DOHH2 (cell line): ENCODE data around the gene GMDS.

Source experiments
- H3F3A ChIP-seq: fragments of 200-600 bp; sonication (generic), shearing (Covaris generic); 2 replicates; pipeline ENCODE4 v1.6.0; 2016; ENCODE audit warnings: antibody characterized with exemption, mild to moderate bottlenecking; ENCODE audit not compliant: control insufficient read depth, insufficient read depth
- H3K27ac ChIP-seq: fragments of 200-600 bp; sonication (generic); 2 replicates; pipeline ENCODE4 v1.5.1; 2014; ENCODE audit warnings: low read depth, mild to moderate bottlenecking, low read length, moderate library complexity
- H3K27me3 ChIP-seq: fragments of 200-600 bp; sonication (generic); 2 replicates; pipeline ENCODE4 v1.6.1; 2014; ENCODE audit warnings: mild to moderate bottlenecking, low read length, mixed read lengths; ENCODE audit not compliant: control insufficient read depth
- H3K36me3 ChIP-seq: fragments of 200-600 bp; sonication (generic); 2 replicates; pipeline ENCODE4 v1.6.1; 2014; ENCODE audit warnings: mild to moderate bottlenecking, low read length, moderate library complexity, mixed read lengths; ENCODE audit not compliant: control insufficient read depth
- H3K4me1 ChIP-seq: fragments of 200-600 bp; sonication (generic); 2 replicates; pipeline ENCODE4 v1.6.1; 2014; ENCODE audit warnings: mild to moderate bottlenecking, low read length, mixed read lengths; ENCODE audit not compliant: control insufficient read depth
- H3K4me2 ChIP-seq: fragments of 200-600 bp; sonication (generic); 2 replicates; pipeline ENCODE4 v1.6.0; 2014; ENCODE audit warnings: mild to moderate bottlenecking, low read length, moderate library complexity
- H3K4me3 ChIP-seq: fragments of 200-600 bp; sonication (generic); 2 replicates; pipeline ENCODE4 v1.5.1; 2014; ENCODE audit warnings: mild to moderate bottlenecking, low read length, mixed read lengths
- H3K79me2 ChIP-seq: fragments of 200-600 bp; sonication (generic); 2 replicates; pipeline ENCODE4 v1.6.1; 2014; ENCODE audit warnings: mild to moderate bottlenecking, low read length, mixed read lengths; ENCODE audit not compliant: control insufficient read depth
- H3K9me2 ChIP-seq: fragments of 200-600 bp; sonication (generic); replicated peaks from 2 replicates; pipeline ENCODE4 v1.6.1; 2014; ENCODE audit warnings: mild to moderate bottlenecking, low read length, mixed read lengths; ENCODE audit not compliant: control insufficient read depth
- H3K9me3 ChIP-seq: fragments of 200-600 bp; sonication (generic); 2 replicates; pipeline ENCODE4 v1.6.1; 2014; ENCODE audit warnings: antibody characterized with exemption, low read length, mixed read lengths; ENCODE audit not compliant: control insufficient read depth, insufficient read depth
- H4K20me1 ChIP-seq: fragments of 200-600 bp; sonication (generic); 2 replicates; pipeline ENCODE4 v1.6.0; 2014; ENCODE audit warnings: low read depth, mild to moderate bottlenecking, antibody characterized with exemption, low read length, moderate library complexity; ENCODE audit not compliant: control insufficient read depth, insufficient read depth
- EZH2phosphoT487 ChIP-seq: fragments of 200-600 bp; sonication (generic); IDR thresholded peaks from 2 replicates; pipeline ENCODE4 v1.6.1; 2017; ENCODE audit warnings: borderline replicate concordance, mild to moderate bottlenecking, antibody characterized with exemption, low read length, moderate library complexity, mixed read lengths
- TF ChIP-seq, protein P1 (sequence below): fragments of 200-600 bp; sonication (generic); IDR thresholded peaks from one replicate; pipeline ENCODE4 v1.5.1; 2014; ENCODE audit warnings: antibody characterized with exemption, mild to moderate bottlenecking, low read depth, low read length; ENCODE audit not compliant: poor library complexity, severe bottlenecking

The GMDS gene

DNA sequence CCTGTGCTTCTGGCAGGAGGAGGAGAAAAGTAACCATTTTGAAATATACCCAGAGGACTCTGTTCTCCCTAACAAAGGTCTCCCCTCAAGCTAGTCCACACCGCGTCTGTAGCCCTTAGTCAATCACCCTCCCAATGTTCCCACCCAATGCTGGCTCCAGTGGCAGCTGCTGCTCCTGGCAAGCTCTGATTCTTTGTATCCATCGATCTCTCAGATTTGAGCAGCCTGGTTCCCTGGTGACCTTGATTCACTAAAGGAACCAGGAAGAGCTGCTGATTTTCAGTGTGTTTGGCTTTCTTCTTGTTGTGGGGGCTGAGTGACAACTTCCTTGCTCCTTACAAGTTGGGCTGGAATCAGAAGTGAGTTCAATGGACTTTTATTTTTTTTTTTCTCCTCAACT, 567.2 kb downstream of the GMDS start:
- TF ChIP-seq, protein P1, sequence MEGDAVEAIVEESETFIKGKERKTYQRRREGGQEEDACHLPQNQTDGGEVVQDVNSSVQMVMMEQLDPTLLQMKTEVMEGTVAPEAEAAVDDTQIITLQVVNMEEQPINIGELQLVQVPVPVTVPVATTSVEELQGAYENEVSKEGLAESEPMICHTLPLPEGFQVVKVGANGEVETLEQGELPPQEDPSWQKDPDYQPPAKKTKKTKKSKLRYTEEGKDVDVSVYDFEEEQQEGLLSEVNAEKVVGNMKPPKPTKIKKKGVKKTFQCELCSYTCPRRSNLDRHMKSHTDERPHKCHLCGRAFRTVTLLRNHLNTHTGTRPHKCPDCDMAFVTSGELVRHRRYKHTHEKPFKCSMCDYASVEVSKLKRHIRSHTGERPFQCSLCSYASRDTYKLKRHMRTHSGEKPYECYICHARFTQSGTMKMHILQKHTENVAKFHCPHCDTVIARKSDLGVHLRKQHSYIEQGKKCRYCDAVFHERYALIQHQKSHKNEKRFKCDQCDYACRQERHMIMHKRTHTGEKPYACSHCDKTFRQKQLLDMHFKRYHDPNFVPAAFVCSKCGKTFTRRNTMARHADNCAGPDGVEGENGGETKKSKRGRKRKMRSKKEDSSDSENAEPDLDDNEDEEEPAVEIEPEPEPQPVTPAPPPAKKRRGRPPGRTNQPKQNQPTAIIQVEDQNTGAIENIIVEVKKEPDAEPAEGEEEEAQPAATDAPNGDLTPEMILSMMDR: no peak
- no peak for TF ChIP-seq EZH2phosphoT487
- no peaks in the 10 kb centered on the region for H3K9me3 ChIP-seq
- H3K9me2 ChIP-seq: no peaks in the 10 kb centered on the region
- no peaks in the 10 kb centered on the region for H3F3A ChIP-seq
- H3K4me3 ChIP-seq: no peak overlapping the region
- H3K36me3 ChIP-seq: no peaks in the 10 kb centered on the region
- H3K27me3 ChIP-seq: no peaks in the 10 kb centered on the region
- no peaks in the 10 kb centered on the region for H4K20me1 ChIP-seq
- no peaks in the 10 kb centered on the region for H3K4me1 ChIP-seq
- no peak overlapping the region for H3K4me2 ChIP-seq
- no peak overlapping the region for H3K27ac ChIP-seq
- H3K79me2 ChIP-seq: no peaks in the 10 kb centered on the region

DNA sequence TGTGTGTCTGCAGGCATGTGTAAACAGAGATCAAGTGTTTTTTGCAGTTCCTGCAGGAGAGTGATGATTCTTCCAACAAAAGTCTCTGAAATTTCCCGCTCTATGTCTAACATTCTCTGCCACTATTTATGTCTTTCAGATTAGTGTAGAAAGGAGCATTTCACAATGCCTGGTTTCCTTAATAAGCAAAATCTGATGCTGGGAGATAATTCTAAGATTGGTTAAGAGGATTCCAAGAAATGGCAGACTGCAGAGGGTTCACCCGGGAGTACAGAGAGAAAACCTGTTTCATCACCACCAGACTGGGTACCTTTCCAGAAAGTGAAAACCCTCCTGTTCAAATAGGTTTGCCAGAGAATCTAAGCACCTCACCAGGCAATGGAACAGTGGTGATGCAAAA, 573.0 kb downstream of the GMDS start:
- no peak overlapping the region for H3K4me2 ChIP-seq
- H3K9me3 ChIP-seq: no peaks in the 10 kb centered on the region
- H3F3A ChIP-seq: no peaks in the 10 kb centered on the region
- H3K4me3 ChIP-seq: no peak overlapping the region
- no peaks in the 10 kb centered on the region for H3K36me3 ChIP-seq
- no peak overlapping the region for H3K27ac ChIP-seq
- no peaks in the 10 kb centered on the region for H3K9me2 ChIP-seq
- TF ChIP-seq, protein P1: no peak
- no peak for TF ChIP-seq EZH2phosphoT487
- H3K79me2 ChIP-seq: no peaks in the 10 kb centered on the region
- H3K27me3 ChIP-seq: no peaks in the 10 kb centered on the region
- H4K20me1 ChIP-seq: no peaks in the 10 kb centered on the region
- H3K4me1 ChIP-seq: no peaks in the 10 kb centered on the region

DNA sequence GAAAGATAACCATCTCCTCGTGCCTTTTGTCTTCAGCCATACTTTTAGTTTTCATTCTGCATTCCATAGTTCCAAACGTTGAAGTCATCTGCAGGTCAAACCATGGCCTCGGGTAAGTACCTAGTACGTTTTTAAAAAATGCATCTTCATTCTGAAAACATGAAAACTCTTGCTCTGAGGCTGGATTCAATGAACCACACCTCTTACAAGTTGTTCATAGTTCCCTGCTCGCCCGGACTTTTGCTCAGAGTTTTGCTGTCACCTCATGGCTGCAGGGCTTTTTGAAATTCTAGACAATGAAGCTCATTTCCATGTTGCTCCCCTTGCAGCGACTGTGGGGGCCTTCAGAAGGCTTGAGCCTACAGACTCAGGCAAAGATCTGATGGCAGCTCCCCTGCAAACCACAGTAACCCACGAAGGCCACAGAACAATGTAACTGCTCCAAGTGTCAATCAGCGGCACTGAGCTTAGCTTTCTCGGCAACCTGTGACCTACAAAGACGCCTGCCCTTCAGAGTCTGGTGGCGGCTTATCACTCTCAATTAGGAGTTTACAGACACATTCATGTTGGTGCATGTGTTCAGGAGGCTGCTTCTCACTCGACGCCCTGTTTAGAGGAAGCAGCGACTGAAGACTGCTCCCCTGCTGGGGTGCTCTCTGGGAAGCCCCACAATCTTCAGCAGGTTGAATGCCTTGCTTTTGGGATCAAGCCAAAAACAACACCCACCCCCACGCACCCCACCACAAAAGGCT, 574.5 kb downstream of the GMDS start:
- no peaks in the 10 kb centered on the region for H3F3A ChIP-seq
- H3K79me2 ChIP-seq: no peaks in the 10 kb centered on the region
- no peaks in the 10 kb centered on the region for H3K9me2 ChIP-seq
- H3K4me3 ChIP-seq: no peak overlapping the region
- no peaks in the 10 kb centered on the region for H3K27me3 ChIP-seq
- TF ChIP-seq, protein P1: no peak
- no peak for TF ChIP-seq EZH2phosphoT487
- H3K4me1 ChIP-seq: peaks cover 8% of the 10 kb centered on the region
- H4K20me1 ChIP-seq: no peaks in the 10 kb centered on the region
- no peaks in the 10 kb centered on the region for H3K36me3 ChIP-seq
- H3K4me2 ChIP-seq: no peak overlapping the region
- no peaks in the 10 kb centered on the region for H3K9me3 ChIP-seq
- no peak overlapping the region for H3K27ac ChIP-seq
